ENCODE data around the gene REXO5.
"Not testable (repeated sequence)": the region's sequence is repeated elsewhere in the genome, so short reads cannot be mapped to it uniquely, and the experiment has no call there.

Gene REXO5

GRCh38 chr16:20803561-20804214, 2.6 kb upstream of the REXO5 start:
- DNase-seq = no peak

- DNase-seq = not testable (repeated sequence)
Measured at GRCh38 chr16:20805684-20806167, 601 bp upstream of the REXO5 start.

GRCh38 chr16:20807862-20808261, 1.5 kb downstream of the REXO5 start:
- DNase-seq = no peak

GRCh38 chr16:20811889-20812439, 5.6 kb downstream of the REXO5 start:
- no peak for DNase-seq

- DNase-seq = no peak
Measured at GRCh38 chr16:20812510-20812909, 6.2 kb downstream of the REXO5 start.

- DNase-seq = no peak
Measured at GRCh38 chr16:20814784-20815183, 8.5 kb downstream of the REXO5 start.

GRCh38 chr16:20818929-20819585, 12.7 kb downstream of the REXO5 start:
- no peak for DNase-seq

- DNase-seq = no peak
Measured at GRCh38 chr16:20821682-20822081, 15.4 kb downstream of the REXO5 start.

GRCh38 chr16:20822521-20823325, 16.4 kb downstream of the REXO5 start:
- DNase-seq = no peak

GRCh38 chr16:20826039-20826566, 19.8 kb downstream of the REXO5 start:
- DNase-seq = no peak

GRCh38 chr16:20829536-20829935, 23.2 kb downstream of the REXO5 start:
- DNase-seq = no peak

GRCh38 chr16:20830372-20830771, 24.0 kb downstream of the REXO5 start:
- DNase-seq = no peak

- no peak for DNase-seq
Measured at GRCh38 chr16:20833086-20833485, 26.8 kb downstream of the REXO5 start.

GRCh38 chr16:20838240-20838639, 31.9 kb downstream of the REXO5 start:
- no peak for DNase-seq

- no peak for DNase-seq
Measured at GRCh38 chr16:20839504-20839903, 33.2 kb downstream of the REXO5 start.

- no peak for DNase-seq
Measured at GRCh38 chr16:20844054-20844453, 37.7 kb downstream of the REXO5 start.

- DNase-seq = no peak
Measured at GRCh38 chr16:20844588-20844987, 38.3 kb downstream of the REXO5 start.

GRCh38 chr16:20846030-20846429, 39.7 kb downstream of the REXO5 start:
- DNase-seq = no peak

- no peak for DNase-seq
Measured at GRCh38 chr16:20846551-20846950, 40.2 kb downstream of the REXO5 start.

GRCh38 chr16:20847550-20847949, 41.2 kb downstream of the REXO5 start:
- DNase-seq = no peak

- DNase-seq = peak; percentile 69
Measured at GRCh38 chr16:20849589-20850390, 43.5 kb downstream of the REXO5 start.

GRCh38 chr16:20850981-20851380, 44.7 kb downstream of the REXO5 start:
- no peak for DNase-seq

Measured in activated CD8-positive, alpha-beta memory T cell treated with anti-CD3 and anti-CD28 coated beads, Interleukin-2, amount 50 U/mL, for 4 hours (primary cell).